PFSK-1 (cell line): ENCODE measurements around the gene OGFR.

Experiments used
- FOXP2 ChIP-seq: optimal IDR thresholded peaks from 2 replicates; pipeline ENCODE3; 2011; ENCODE audit warnings: borderline replicate concordance, control low read depth, inconsistent platforms; ENCODE audit not compliant: insufficient read depth; ENCODE audit errors: extremely low read length, extremely low read depth
- POLR2AphosphoS5 ChIP-seq: IDR thresholded peaks from 2 replicates; pipeline ENCODE4 v1.6.1; 2012; ENCODE audit warnings: low read depth, mild to moderate bottlenecking, control low read depth, low read length, moderate library complexity
- REST ChIP-seq, 2 experiments: IDR thresholded peaks; 2 replicates each; pipeline versions ENCODE4 v1.6.1 to v1.8.0; 2011 to 2012; ENCODE audit warnings: low read depth in 2 of 2, low read length in 2 of 2, control low read depth in 1 of 2, inconsistent platforms in 1 of 2, mild to moderate bottlenecking in 1 of 2, moderate library complexity in 1 of 2; ENCODE audit not compliant: insufficient read depth in 1 of 2
- SIN3A ChIP-seq: IDR thresholded peaks from 2 replicates; pipeline ENCODE4 v1.6.1; 2012; ENCODE audit warnings: mild to moderate bottlenecking, low read length, moderate library complexity, borderline replicate concordance; ENCODE audit not compliant: insufficient read depth
- TAF1 ChIP-seq: IDR thresholded peaks from 2 replicates; pipeline ENCODE4 v1.6.1; 2012; ENCODE audit warnings: low read length, control low read depth, borderline replicate concordance; ENCODE audit not compliant: insufficient read depth

OGFR gene

DNA sequence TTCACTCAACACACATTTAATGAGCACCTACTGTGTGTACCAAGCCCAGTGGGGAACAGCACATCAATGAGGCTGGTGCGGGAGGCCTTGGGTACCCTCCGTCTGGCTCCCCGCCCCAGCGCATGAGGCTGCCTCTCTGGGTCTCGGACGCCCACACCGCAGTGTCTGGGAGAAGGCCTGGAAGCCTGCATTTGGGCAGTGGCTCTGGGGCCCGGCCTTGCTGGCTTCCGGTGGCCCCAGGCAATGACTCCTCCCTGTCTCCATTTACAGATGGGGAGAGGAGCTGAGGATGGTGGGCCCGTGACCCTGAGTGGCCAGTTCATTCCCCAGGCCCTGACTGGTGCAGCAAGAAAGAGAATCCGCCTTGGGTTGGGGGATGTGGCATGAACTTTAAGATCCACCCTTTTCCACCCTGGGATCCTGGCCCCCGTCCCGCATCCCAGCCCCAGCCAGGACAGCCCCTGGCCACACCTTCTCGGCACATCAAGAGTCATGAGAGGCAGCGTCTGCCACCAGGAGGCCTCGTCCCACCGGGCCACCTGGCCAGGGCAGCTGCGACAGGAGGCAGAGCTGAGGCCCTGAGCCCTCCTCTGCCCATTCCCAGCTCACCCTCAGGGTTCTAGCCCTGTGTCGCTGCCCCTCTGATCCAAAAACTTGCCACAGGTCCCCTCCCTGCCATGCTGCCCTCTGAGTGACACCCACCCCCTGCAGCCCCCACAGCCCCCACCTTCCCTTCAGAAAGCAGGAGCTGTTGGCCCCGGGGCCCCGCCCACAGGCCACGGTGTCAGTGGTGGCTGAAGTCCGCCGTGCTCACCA, 25.8 kb upstream of the OGFR start:
- TF ChIP-seq TAF1 = no peak
- no peak for TF ChIP-seq POLR2AphosphoS5
- no peak for TF ChIP-seq SIN3A
- TF ChIP-seq REST (IDR thresholded peaks at IDR 0.05; ENCODE audit: insufficient read depth in 1 of 2, low read depth in 2 of 2, low read length in 2 of 2) = no peak
- TF ChIP-seq FOXP2 = no peak

DNA sequence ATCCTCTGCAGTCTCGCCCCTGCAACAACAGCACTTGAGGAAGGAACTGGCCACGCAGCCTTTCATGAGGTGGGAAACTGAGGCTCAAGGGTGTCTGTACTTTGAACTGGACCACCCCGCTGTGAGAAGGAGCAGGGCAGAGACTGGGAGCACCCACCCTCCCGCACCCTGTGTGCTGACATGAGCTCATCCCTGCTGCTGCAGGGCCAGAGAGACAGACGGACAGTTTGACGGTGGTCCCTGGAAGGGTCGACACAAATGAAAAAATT, 25.3 kb upstream of the OGFR start:
- no peak for TF ChIP-seq SIN3A
- no peak for TF ChIP-seq POLR2AphosphoS5
- no peak for TF ChIP-seq REST (IDR thresholded peaks at IDR 0.05; ENCODE audit: insufficient read depth in 1 of 2, low read depth in 2 of 2, low read length in 2 of 2)
- no peak for TF ChIP-seq FOXP2
- no peak for TF ChIP-seq TAF1

GRCh38 chr20:62780204-62780603, 24.4 kb upstream of the OGFR start:
- TF ChIP-seq TAF1 = no peak
- no peak for TF ChIP-seq REST (IDR thresholded peaks at IDR 0.05; ENCODE audit: insufficient read depth in 1 of 2, low read depth in 2 of 2, low read length in 2 of 2)
- TF ChIP-seq FOXP2 = no peak
- TF ChIP-seq POLR2AphosphoS5 = no peak
- TF ChIP-seq SIN3A = no peak

- TF ChIP-seq REST (IDR thresholded peaks at IDR 0.05; ENCODE audit: insufficient read depth in 1 of 2, low read depth in 2 of 2, low read length in 2 of 2) = no peak
- TF ChIP-seq SIN3A = no peak
- TF ChIP-seq TAF1 = no peak
- TF ChIP-seq POLR2AphosphoS5 = no peak
- TF ChIP-seq FOXP2 = no peak
Observed at GRCh38 chr20:62780696-62781095, 23.9 kb upstream of the OGFR start.
